MM.1S (cell line): ENCODE results near the gene NTSR1.

Experiments used
- EZH2phosphoT487 ChIP-seq: fragments of 300-600 bp; sonication (generic); IDR thresholded peaks from 2 replicates; pipeline ENCODE4 v1.6.1; 2018; ENCODE audit warnings: antibody characterized with exemption, low read length
- TF ChIP-seq, protein P1 (sequence below): fragments of 300-600 bp; sonication (generic); IDR thresholded peaks from 2 replicates; pipeline ENCODE4 v1.5.1; 2016; ENCODE audit warnings: antibody characterized with exemption, low read length, mixed read lengths

DNA sequence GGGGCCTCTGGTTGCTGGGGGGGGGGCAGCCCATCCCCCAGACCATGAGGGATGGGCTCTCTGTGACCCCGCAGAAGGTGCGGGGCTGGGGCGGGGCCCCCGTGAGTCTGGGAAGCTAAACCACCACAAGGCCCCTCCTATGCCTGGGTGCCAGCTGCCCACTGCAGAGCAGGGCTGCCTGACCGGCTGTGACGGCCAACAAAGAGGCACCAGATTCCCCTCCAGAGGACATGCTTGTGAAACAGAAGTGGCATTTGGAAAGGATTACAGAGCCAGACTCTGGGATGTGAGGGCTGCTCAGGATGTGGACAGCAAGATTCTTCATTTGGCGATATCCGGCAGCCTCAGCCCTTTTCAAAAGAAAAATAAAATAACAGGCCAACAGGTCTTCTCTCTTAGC lies 16.5 kb upstream of the NTSR1 start:
- TF ChIP-seq, protein P1, sequence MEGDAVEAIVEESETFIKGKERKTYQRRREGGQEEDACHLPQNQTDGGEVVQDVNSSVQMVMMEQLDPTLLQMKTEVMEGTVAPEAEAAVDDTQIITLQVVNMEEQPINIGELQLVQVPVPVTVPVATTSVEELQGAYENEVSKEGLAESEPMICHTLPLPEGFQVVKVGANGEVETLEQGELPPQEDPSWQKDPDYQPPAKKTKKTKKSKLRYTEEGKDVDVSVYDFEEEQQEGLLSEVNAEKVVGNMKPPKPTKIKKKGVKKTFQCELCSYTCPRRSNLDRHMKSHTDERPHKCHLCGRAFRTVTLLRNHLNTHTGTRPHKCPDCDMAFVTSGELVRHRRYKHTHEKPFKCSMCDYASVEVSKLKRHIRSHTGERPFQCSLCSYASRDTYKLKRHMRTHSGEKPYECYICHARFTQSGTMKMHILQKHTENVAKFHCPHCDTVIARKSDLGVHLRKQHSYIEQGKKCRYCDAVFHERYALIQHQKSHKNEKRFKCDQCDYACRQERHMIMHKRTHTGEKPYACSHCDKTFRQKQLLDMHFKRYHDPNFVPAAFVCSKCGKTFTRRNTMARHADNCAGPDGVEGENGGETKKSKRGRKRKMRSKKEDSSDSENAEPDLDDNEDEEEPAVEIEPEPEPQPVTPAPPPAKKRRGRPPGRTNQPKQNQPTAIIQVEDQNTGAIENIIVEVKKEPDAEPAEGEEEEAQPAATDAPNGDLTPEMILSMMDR: no peak
- no peak for TF ChIP-seq EZH2phosphoT487
